HTR-8/SVneo (cell line): ENCODE measurements around the gene PEX5L.

Experiments used
- DNase-seq: peaks from one replicate; pipeline ENCODE4 v3.0.0; 2011; ENCODE audit warnings: low spot score, mixed read lengths; ENCODE audit not compliant: insufficient read length
- FAIRE-seq: peaks from 2 replicates; lab custom pipeline; 2011; peaks lifted over from hg19 to GRCh38; lab: Jason Lieb, UNC

Gene PEX5L

DNA sequence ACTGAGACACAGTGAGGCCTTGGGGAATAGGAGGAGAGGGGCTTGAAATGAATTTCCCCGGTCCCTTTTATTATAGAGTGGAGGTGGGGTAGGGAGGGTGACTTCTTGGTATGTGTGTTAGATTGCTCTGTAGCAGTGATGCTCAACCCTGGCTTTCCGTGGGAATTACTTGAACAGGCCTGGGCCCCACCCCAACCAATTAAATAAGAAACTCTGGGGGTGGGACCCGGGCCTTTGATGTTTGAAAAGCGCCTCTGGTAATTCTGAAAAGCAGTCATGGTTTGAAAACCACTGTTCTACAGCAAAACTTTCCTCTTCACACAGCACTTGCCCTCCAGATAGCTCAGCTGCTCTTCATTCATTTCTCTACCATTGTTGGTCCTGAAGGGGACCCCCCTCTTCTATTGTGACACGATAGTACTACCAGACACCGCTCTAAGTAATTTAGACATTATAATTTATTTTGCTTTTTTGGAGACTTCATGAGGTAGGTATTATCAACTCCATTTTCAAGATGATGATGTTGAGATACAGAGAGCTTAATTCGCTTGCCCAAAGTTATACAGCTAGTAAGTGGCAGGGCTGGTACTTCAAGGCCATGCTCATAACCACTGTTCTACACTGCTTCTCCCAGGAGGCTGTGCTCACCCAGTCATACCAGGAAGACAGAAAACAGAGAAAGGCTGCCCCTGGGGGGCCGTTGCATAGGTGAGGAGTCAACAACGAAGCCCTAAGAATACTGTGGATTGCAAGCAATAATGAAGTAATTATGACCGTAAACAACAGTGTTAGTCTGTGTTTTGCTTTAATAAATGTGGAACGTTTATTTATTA, 176.2 kb downstream of the PEX5L start:
- no peak for DNase-seq
- FAIRE-seq, result no peak

DNA sequence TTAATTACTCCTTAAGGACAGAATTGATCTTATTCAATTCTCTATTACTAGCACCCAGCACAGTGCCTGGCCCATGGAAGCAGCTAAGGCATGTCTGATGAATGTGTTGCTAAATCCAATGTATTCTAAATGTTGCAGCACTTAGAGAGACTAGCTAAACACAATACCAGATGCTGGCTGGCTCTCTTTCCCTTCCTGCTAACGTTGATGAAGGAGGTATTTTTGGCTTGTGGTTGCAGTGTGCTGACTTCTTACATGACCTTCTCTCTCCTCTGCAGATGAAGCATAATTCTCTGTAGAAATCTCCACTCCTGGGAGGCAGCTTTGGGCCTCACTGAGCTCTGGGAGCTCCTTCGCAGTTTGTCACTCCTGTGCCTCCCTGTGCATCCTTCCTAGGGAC, 183.6 kb downstream of the PEX5L start:
- DNase-seq, result no peak
- FAIRE-seq, result peak; percentile 23

DNA sequence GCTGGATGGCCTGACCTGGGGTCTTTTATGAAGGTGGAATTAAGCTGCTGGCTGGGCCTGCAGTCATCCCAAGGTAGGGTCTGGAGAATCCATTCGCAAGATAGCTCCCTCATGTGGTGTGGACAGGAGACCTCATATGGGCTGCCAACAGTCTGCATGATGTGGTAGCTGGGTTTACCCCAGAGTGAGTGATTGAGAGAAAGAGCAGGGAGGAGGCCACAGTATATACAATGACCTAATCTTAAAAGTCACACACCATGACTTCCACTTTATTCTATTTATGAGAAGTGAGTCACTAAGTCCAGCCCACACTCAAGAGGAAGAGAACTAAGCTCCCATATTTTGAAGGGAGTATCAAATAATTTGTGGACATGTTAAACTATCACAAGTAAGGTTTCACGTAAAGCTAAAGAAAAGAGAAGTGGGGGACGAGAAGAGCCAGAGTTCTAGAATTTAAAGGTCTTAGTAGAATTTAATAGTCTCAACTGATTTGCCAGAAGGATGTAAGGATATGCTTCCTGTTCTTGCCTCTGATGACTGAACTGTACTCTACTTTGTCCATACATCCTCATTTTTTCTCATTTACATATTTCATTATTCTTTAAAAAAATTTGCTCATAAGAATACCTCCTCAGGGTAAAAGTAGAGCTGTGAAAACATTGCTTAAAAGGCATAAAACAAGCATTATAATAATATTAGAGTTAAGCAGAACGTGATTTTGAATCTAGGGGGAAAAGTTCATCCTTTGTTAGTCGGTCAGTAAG, 184.4 kb downstream of the PEX5L start:
- no peak for FAIRE-seq

DNA sequence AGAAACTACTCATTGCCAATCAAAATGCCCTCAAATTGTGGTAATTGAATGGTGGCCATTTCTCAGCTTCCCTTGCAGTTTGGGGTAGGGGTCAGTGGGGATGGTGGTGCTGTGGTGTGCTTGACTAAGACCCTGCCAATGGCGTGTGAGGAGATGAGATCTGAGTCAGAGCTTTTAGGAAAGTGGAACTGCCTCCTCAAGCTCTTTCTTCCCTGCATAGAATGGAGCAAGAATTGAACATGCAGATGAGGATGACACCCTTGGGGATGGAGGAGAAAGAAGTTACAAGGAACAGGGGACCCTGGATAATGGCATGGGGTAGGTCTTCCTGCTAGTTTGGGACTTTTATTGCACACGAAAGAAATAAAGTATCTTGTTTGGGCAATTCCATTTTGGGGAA, 188.0 kb downstream of the PEX5L start:
- FAIRE-seq, result no peak
- DNase-seq, result no peak

More for the DNA sequence above, 184.4 kb downstream of the PEX5L start:
- DNase-seq, result no peak

DNA sequence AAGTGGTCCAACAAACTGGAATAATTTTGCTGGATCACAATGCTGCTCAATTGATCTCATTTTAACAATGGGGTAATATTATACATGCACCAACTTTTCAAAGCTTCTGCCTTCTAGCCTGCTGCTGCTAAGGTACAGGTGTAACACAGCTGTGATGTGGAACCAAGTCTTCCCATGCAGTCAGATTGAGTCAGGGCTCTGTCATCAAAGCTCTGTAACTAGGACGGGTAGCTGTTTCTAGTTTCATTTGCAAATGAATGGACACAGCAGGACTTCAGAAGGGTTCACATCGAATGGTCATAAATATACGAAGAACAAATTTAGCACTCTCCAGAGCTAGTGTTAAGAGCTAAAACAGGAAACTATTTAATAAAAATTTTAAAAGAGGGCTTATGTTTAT, 194.7 kb downstream of the PEX5L start:
- no peak for DNase-seq
- FAIRE-seq, result no peak

DNA sequence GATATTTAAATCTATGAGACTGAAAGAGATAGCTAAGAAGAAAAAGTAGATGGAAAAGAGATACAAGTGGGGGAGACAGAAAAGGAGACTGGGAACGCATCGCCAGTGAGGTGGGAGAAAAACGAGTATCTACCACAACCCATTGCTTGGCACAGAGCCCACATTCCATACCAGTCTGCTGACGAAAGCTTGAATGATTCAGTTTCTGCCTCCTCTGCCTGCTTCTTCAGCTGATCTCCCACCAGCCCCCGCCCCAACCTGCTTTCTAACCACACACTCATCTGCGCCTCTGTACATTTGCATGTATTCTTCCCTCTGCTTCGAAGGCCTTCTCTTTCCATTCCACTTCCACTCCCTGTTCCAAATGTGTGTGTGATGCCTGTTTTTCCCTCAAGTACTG, 195.8 kb downstream of the PEX5L start:
- peak; percentile 46 for DNase-seq
- no peak for FAIRE-seq

DNA sequence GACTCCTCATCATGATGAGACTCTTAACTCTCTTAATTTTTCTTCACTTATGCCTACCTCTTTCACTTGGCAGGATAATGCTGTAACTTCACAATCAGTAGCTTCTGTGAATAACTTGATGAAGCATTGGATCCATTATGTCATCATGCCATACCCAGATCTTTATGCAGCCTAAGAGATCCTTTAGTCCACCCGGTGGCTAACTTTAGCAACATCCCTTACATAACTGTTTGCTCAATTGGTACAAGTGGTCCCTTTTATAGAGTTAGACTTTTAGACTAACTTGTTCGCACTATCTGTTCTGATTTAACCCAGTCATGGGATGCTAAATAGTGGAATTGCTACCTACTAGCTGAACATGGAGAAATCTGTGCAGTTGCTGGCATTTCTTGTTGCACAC, 199.4 kb downstream of the PEX5L start:
- no peak for FAIRE-seq

DNA sequence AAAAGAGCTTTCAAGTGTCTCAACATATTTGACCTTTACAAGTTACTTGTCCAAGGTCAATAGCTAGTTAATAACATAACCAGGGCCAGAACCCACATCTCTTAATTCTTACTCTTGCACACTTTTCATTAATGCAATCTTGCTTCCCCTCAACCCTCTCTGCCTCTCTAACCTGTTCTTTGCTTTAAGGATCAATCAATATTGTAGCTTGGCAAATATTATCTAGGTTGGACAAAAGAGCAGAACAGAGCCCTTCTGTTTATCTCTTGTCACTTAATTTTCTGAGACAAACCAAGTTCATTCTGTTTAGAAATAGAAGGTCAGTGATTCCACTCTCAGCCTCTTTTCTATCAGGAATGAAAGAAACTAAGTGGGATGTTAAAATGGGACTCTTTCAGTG, 203.4 kb downstream of the PEX5L start:
- no peak for FAIRE-seq

More for the DNA sequence above, 199.4 kb downstream of the PEX5L start:
- DNase-seq, result no peak

DNA sequence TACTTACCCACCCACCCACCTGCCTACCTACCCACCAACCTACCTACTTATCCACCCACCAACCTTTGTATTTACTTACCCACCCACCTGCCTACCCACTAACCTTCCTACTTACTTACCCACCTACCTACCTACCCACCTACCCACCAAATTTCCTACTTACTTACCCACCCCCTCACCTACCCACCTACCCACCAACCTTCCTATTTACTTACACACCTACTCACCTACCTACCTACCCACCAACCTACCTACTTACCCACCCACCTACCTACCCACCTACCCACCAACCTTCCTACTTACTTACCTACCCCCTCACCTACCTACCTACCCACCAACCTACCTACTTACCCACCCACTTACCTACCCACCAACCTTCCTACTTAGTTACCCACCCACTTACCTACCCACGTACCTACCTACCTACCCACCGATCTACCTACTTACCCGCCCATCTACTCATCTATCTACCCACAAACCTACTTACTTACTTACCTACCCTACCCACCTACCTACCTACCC, 204.3 kb downstream of the PEX5L start:
- no peak for DNase-seq
- FAIRE-seq, result peak; percentile 73

More for the DNA sequence above, 203.4 kb downstream of the PEX5L start:
- no peak for DNase-seq

DNA sequence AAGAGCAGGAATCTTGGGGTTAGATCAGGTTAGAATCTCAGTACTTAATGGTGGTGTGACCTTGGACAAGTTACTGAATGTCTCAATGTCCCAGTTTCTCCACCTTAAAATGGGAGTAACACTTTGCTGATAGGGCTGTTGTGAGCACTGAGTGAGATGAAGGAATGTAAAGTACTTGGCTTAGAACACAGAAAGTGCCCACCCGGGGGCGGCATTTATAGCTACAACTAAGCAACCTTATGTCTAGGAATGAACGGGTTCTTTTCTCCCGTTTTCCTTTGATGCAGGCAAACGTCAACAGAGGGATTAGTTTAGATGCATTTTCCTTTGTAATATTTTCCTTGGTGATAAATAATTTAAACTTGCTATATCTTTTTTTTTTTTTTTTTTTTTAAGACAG, 207.3 kb downstream of the PEX5L start:
- no peak for DNase-seq
- no peak for FAIRE-seq

DNA sequence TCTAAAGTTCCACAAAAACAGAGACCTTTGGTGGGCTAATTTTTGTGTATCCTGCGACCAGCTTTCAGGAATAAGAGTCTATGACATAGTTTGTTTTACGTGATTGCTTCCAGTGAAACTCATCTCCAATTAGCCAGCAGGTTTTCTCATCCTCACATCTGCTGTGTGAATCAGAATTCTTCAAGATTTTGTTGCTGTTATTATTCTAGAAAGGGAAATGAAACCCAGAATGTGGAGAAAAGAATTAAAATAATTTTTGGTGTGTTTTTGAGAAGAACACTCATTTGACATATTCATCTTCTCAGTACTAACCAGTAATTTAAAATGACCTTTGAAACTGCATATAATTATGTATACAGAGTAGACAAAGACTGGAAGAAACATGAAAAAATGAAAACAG, 208.0 kb downstream of the PEX5L start:
- no peak for DNase-seq
- FAIRE-seq, result no peak

DNA sequence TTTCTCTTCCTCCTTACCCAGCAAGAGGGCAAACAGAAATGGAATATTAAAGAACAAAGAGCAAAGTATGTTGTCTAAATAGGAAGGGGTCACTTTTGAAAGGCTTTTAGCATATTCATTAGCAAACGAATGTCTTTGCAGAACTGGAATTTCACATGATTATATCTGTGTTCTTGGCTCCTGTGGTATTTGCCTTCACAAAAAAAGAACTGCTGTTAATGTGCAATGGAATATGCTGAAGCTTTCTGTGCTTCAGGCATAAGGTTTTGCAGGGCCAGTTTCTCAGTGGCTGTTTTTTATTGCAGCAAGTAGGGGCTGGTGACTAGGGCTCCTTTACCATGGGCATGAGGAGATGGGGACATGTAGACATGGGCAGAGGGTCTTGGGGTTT, 210.5 kb downstream of the PEX5L start:
- FAIRE-seq (no peak), DNase-seq (no peak)

DNA sequence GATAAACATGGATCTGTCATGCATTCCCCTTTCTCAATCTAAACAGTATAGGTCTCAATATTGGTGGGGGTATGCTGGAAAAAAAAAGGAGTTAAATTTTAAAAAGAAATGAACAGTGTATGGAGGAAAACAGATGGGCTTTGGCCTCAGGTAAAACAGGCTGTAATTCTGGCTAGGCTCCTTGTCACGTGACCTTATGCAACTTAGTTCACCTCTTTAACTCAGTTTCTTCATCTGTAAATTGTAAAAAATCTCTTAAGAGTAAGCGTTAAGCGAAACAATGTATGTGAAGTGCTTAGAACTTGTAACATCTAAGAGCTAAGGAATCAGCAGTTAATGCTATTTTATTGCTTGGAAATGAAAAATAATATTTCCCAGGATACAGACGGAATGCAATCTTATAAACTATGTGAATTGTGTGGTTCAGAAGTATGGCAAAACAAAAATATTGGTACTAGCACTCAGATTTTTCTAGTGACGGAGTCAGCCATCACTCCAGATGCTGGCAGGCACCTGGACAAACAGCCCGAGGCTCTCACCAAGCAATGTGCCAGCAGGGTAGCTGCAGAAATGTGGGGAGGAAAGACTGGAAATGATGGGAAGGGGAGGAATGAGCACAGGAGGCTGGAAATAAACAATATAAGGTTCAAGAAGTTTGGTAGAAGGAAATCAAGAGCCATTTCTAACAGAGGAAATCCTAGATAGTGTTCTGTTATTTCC, 211.1 kb downstream of the PEX5L start:
- no peak for FAIRE-seq
- DNase-seq, result no peak

DNA sequence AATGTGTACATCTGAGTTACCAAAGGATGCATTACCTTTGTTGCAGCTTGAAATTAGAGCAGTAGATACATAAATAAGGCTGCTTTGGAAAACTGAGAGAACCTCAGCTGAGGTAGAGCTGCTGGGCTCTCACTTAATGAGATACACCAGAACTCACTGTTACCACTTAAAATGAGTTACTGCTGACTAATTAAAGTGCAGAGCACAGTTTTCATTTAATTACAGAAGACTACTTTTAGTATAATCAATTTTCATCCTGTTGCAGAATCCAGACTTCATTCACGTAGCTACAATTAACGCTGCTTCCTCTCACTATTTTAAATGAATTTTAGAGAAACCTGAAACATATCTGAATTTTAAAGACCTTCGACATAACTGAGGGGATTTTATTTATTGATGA, 214.4 kb downstream of the PEX5L start:
- no peak for DNase-seq

DNA sequence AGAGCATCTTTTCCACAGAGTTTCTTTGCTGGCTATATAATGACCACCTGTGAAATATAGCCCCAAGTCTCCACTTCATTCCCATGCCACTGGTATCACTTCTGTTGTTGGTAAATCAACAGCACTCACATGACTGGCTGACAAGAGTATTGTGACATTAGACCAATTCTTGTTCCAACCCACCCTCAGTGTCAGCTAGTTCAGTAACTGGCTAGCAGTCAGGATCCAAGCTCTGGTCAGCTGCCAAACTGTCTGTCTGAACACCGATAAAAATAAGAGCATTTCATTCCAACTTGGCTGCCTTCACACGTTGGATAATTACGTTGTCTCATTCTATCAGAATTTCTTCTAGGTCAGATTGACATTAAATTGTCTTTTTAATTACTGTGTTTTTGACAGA, 217.4 kb downstream of the PEX5L start:
- FAIRE-seq (no peak), DNase-seq (no peak)

More for the DNA sequence above, 214.4 kb downstream of the PEX5L start:
- no peak for FAIRE-seq

DNA sequence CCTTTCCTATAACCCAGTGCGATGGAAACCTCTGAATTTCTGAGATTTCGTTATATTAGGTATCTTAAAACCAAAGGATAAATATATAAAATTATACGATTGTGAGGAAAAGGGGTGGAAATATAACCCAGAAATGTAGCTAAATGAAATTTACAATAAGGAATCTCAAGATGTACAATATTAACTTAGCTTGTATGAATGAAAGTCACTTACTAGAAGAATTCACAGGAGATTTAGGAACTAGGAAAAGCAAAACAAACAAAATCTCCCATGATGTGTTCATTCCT, 224.7 kb downstream of the PEX5L start:
- DNase-seq (no peak), FAIRE-seq (no peak)

DNA sequence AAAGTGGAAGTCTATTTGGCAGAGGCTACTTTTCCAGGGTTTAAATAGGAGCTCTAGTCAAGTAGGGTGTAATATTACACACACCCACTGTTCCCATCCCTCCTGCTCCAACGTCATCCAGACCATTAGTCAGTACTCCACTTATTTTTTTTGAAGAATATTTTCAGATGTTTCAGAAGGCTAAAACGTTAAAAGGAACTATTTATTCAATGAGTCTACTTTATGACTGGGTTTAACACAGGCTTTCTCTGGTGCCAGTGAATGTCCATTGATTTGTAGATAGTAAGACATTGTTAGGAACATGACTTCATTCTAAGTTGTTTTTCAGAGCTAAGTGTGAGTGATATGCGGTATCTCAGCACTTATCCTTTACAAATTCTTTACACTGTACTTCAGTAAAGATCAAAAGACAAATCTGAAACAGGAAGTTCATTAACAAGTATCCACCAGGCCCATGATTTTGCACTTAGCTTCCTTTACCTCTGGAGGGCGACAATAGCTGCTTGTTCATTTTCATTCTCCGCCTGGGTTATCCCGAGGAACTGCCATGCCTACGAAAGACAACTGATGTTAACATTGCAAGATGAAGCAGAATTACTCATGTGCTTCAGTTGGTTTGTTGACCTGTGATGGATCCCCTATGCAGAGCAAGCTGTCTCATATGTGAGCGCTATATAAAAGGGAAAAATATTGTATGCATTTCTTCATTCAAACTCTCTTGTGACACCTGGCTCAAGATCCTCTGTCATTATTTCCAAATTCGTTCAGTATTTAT, 225.2 kb downstream of the PEX5L start:
- FAIRE-seq (no peak), DNase-seq (peak; percentile 65)

DNA sequence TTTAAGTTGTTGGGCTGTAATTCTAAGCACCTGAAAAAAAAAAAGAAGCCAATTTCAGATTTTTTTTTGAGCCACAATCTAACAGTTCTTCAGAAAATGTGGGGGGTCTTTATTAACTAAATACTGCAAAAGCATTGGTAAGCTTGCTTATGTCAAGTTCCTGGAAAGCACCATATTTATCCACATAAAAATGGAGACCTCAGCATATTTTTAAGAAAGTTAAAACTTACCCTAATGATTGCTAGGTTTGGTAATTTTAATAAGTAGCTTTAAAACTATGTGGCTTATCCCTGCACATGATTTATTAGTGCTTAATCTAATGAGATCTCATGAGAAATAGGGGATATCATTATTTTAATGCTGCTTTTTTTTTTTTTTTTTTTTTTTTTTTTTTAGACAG, 227.1 kb downstream of the PEX5L start:
- FAIRE-seq (no peak), DNase-seq (no peak)

DNA sequence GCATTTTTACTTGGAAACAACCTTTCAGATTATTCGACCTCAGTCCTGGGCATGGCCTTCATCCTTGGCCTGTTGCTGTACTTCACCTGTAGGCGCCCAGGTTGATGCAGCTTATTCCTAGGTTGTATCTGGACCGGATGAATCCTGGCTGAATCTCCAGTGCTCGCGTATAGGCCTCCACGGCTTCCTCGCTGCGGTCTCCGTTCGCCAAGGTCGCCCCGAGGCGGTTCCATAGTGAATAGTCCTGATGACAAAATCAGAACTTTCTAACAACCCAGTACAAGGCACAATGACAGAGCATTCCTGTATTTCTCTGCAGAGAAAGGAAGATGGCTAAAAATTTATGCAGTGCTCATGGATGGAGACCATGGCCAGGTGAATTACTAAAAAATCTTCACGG, 229.1 kb downstream of the PEX5L start:
- no peak for FAIRE-seq
- DNase-seq, result no peak

DNA sequence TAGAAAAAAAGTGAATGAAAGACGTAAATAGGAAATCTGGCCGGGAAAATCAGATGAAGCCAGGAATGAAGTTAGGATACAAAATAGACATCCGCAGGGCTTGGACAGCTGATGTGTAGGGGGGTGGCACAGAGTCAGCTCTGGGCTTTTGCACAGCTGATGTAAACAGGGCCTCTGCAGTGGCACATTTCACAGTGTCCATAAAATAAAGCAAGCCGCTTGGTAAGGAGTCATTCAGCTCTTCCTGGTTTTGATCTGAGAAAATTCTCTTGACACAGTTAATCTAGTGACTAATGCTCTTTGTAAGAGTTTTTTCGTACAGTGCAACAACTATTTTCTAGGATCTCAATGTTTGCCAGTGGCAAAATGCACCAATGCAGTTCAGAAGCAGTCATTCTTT, 230.6 kb downstream of the PEX5L start:
- no peak for FAIRE-seq

More for the DNA sequence above, 230.6 kb downstream of the PEX5L start:
- DNase-seq, result no peak
